Activated CD4-positive, alpha-beta T cell treated with anti-CD3 and anti-CD28 coated beads, Interleukin-2, amount 10 ng/mL, durations not matched to agents 7 days and 5 days (primary cell): ENCODE data around the gene ELF5. TPM values are rescaled to one million over a fixed set of nuclear protein-coding genes. Genes with fewer than 3 reads are reported as not detected.

Experiments used
- CTCF ChIA-PET: fragments of 350-600 bp; sonication (Branson Sonifier 250); formaldehyde crosslinking; loops from one replicate; lab custom pipeline; 2021; ENCODE audit warnings: antibody characterized with exemption; lab: Charles Lee
- POLR2A ChIA-PET: fragments of 350-600 bp; sonication (Branson Sonifier 250); formaldehyde crosslinking; loops from one replicate; lab custom pipeline; 2021; ENCODE audit warnings: antibody characterized with exemption; lab: Charles Lee
- DNase-seq: peaks from one replicate; pipeline ENCODE4 v3.0.0-alpha.2; 2020
- H3K27ac Mint-ChIP-seq: one replicate; pipeline ENCODE4 v1.8.0; 2021; ENCODE audit warnings: mild to moderate bottlenecking, moderate library complexity, mixed read lengths
- H3K27me3 Mint-ChIP-seq: one replicate; pipeline ENCODE4 v1.8.0; 2021; ENCODE audit warnings: mixed read lengths
- H3K36me3 Mint-ChIP-seq: one replicate; pipeline ENCODE4 v1.8.0; 2021; ENCODE audit warnings: low read depth, mixed read lengths
- H3K4me1 Mint-ChIP-seq: one replicate; pipeline ENCODE4 v1.8.0; 2021; ENCODE audit warnings: mixed read lengths
- H3K4me3 Mint-ChIP-seq: one replicate; pipeline ENCODE4 v1.8.0; 2021; ENCODE audit warnings: mild to moderate bottlenecking, moderate library complexity, mixed read lengths
- H3K9me3 Mint-ChIP-seq: one replicate; pipeline ENCODE4 v1.8.0; 2021; ENCODE audit warnings: mixed read lengths
- total RNA-seq, 2 experiments: library from RNA; stranded (reverse); gene quantifications; one replicate each; pipeline ENCODE4 v1.2.3, GENCODE V29; 2021

ELF5 gene
- not detected for total RNA-seq

DNA sequence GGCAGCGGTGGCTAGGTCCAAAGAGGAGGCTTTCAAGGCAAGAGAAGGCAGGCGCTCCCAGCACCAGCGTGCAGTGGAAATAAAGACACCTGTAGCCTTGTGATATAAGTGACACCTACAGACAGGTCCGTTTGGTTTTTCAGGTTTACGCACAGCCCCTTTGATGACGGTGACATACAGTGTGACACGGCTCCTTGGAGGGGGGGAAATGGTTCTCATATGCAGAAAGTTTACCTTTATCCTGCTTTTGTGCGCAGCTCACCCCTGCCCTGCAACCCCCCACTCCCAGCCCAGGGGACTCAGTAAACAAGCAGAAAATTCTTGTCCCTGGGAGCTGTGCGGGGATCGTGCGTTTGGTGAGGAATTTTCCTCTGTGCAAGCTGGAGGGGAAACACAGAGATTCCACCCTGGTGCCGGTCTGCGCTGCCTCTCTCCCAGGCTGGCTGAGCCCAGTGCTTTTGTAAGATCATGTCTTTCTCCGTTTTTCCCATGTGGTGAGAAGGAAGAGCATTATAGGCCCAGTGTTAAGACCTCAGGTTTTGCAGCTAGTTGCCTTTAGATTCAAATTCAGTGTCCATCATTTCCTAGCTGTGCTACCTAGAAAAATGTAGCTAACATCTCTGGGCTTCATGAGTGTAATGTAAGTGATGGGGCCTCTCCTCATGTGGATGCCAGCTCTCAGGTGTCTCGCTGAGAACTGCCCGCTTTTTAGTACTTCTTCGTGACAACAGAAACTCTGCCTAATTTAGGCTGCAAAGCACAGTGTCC, at the start of gene ELF5:
Gene ELF5, minus strand, starts transcription at position 113 of the 768 bp plus-strand sequence. CDS start 8,045 bp downstream, outside the sequence.
- no peaks in the 10 kb centered on the region for H3K9me3 Mint-ChIP-seq
- no peak within 1 kb of the TSS for H3K4me3 Mint-ChIP-seq
- POLR2A ChIA-PET, result interaction anchor here (0.6 kb wide), 1 partner anchor 647 kb away, joined by 3 read pairs; no protein-coding TSS in a partner anchor
- DNase-seq, result no peak
- peaks cover 11% of the 10 kb centered on the region for H3K27me3 Mint-ChIP-seq
- H3K27ac Mint-ChIP-seq, result no peak within 1 kb of the TSS
- CTCF ChIA-PET, result interaction anchor here (1.4 to 1.5 kb wide), 2 partner anchors 65 to 396 kb away, joined by 3 read pairs; no protein-coding TSS in a partner anchor
- H3K36me3 Mint-ChIP-seq, result no peaks in the 10 kb centered on the region
- no peaks in the 10 kb centered on the region for H3K4me1 Mint-ChIP-seq

DNA sequence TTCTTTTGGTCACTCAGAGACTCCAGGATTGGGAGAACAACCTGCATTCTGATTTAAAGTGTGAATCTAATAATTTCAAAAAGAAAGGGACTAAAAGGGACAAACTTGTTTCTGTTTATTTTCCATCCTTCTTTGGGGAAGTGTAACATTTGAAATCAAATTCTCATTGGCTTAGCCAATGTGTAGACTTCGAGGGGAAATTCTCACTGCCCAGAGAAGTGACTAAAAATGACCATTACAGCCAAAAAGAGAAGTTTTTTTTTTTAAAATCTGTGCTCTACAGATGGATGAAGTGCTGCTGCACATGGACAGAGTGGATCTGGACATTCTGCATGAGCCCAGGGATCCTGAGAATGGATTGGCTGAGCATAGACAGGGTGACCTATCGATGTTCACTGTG, 49.4 kb upstream of the ELF5 start:
- ChIA-PET CTCF (no interaction called here), POLR2A (no interaction called here)
- Mint-ChIP-seq H3K4me3 (no peak overlapping the region), H3K27me3 (peaks cover 16% of the 10 kb centered on the region), H3K36me3 (no peaks in the 10 kb centered on the region), H3K4me1 (no peaks in the 10 kb centered on the region), H3K27ac (no peak overlapping the region), H3K9me3 (no peaks in the 10 kb centered on the region)
- no peak for DNase-seq

DNA sequence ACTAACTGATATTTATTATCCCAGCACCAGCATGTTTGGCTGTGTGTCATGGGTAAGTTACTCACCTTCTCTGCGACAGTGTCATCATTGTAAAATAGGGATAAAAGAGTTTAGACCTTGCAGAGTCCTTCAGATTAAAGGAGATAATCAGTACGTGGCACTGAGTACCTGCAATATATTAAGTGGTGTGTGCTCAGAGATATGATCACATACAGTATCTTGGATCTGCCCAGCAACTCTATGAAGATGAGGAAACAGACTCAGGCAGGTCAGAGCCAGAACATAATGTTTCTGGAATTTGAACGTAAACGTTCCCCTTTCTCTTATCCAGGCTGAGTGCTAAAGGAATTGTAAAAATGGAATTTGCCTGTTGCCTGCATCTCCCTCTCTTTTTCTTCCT, 46.9 kb upstream of the ELF5 start:
- peaks cover 24% of the 10 kb centered on the region for H3K27me3 Mint-ChIP-seq
- H3K27ac Mint-ChIP-seq, result no peak overlapping the region
- ChIA-PET POLR2A (no interaction called here), CTCF (no interaction called here)
- no peak for DNase-seq
- no peaks in the 10 kb centered on the region for H3K4me1 Mint-ChIP-seq
- H3K36me3 Mint-ChIP-seq, result no peaks in the 10 kb centered on the region
- no peaks in the 10 kb centered on the region for H3K9me3 Mint-ChIP-seq
- H3K4me3 Mint-ChIP-seq, result no peak overlapping the region

DNA sequence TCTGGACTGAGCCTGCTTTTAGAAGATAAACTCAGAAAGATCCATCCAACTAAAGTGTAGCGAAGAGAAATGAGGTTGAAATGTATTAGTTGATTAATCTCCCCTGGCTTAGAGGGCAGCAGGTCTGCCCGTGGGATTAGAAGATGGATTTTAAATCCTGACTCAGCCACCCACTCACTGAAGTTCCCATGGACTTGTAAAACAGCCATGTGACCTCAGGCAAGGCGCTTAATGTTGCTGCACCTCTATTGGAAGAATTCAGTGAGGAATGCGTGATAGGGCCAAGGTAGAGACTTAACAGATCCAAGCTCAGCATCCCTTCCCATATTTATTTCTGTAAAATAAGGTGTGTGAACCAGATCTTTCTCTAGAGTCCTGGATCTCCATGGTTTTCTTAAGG, 45.1 kb upstream of the ELF5 start:
- Mint-ChIP-seq H3K27me3 (peaks cover 29% of the 10 kb centered on the region), H3K27ac (no peak overlapping the region), H3K4me3 (no peak overlapping the region), H3K4me1 (no peaks in the 10 kb centered on the region), H3K9me3 (no peaks in the 10 kb centered on the region), H3K36me3 (no peaks in the 10 kb centered on the region)
- DNase-seq, result no peak
- ChIA-PET CTCF (no interaction called here), POLR2A (no interaction called here)

GRCh38 chr11:34558211-34558610, 44.6 kb upstream of the ELF5 start:
- peaks cover 29% of the 10 kb centered on the region for H3K27me3 Mint-ChIP-seq
- no peaks in the 10 kb centered on the region for H3K4me1 Mint-ChIP-seq
- H3K36me3 Mint-ChIP-seq, result no peaks in the 10 kb centered on the region
- no peak overlapping the region for H3K27ac Mint-ChIP-seq
- DNase-seq, result no peak
- CTCF ChIA-PET, result no interaction called here
- H3K9me3 Mint-ChIP-seq, result no peaks in the 10 kb centered on the region
- POLR2A ChIA-PET, result no interaction called here
- H3K4me3 Mint-ChIP-seq, result no peak overlapping the region

DNA sequence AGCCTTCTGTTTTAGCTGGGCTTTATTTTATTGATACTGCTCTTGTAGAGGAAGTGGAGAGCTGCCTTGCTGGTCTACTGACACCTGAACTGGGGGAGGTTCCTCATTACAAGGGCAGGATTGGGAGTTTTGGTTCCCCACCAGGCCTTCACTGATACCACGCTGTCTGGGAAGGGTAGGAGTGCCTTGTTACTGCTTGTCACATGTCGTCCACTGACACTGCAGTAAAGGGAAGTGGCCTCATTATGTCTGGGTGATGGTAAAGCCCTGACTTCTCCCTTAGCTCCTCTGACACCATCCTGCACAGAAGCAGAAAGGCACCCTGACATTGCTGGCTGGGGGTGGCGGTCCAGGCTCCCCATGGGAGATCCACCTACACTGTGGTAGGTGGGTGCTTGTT, 38.7 kb upstream of the ELF5 start:
- POLR2A ChIA-PET, result no interaction called here

DNA sequence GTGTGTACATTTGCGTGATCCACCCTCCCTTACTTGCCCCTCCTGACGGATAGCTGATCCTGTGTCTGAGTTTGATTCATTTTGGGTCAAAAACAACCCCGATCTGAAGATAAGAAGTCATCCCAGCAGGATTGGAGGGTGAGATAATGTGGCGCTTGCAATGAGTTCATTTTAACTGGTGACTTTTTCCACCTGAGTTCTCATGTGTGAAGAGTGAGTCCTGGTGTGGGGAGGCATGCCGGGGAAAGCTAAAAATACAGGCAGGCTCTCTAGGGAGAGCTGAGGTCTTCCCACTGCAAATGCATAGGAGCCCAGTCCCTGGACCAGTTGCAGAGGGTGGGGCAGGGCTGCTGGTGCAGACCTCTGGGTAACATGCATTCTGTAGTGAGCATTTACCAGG, 35.7 kb upstream of the ELF5 start:
- CTCF ChIA-PET, result interaction anchor here (0.7 kb wide), 1 partner anchor 60 kb away, joined by 3 read pairs; no protein-coding TSS in a partner anchor
- Mint-ChIP-seq H3K9me3 (no peaks in the 10 kb centered on the region), H3K27ac (no peak overlapping the region), H3K27me3 (peaks cover 21% of the 10 kb centered on the region), H3K36me3 (no peaks in the 10 kb centered on the region), H3K4me3 (no peak overlapping the region), H3K4me1 (no peaks in the 10 kb centered on the region)
- no peak for DNase-seq
- POLR2A ChIA-PET, result no interaction called here

More for the DNA sequence above, 38.7 kb upstream of the ELF5 start:
- Mint-ChIP-seq H3K36me3 (no peaks in the 10 kb centered on the region), H3K27me3 (peaks cover 23% of the 10 kb centered on the region), H3K4me3 (no peak overlapping the region), H3K9me3 (no peaks in the 10 kb centered on the region), H3K4me1 (no peaks in the 10 kb centered on the region), H3K27ac (no peak overlapping the region)
- DNase-seq, result no peak
- CTCF ChIA-PET, result no interaction called here

DNA sequence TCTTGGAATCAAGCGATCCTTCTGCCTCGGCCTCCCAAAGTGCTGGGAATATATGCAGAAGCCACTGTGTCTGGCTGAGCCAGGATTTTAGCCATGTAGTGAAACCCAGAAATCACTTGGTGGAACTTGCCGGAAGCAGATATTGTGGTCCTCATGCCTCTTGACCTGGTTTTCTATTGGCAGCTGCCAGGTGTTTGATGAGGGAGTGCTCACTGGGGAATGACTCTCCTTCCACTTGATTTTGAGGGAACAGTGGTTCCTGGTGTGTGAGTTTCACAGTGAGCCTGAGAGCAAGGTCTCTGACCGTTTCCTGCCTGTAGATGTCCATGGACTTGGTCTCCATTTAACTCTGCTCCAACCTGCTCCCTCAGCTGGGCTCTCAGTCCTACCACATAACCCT, 34.7 kb upstream of the ELF5 start:
- H3K27ac Mint-ChIP-seq, result no peak overlapping the region
- H3K27me3 Mint-ChIP-seq, result peaks cover 23% of the 10 kb centered on the region
- no peak for DNase-seq
- no peak overlapping the region for H3K4me3 Mint-ChIP-seq
- H3K9me3 Mint-ChIP-seq, result no peaks in the 10 kb centered on the region
- H3K4me1 Mint-ChIP-seq, result no peaks in the 10 kb centered on the region
- CTCF ChIA-PET, result no interaction called here
- no peaks in the 10 kb centered on the region for H3K36me3 Mint-ChIP-seq
- POLR2A ChIA-PET, result no interaction called here

GRCh38 chr11:34546511-34547209, 33.1 kb upstream of the ELF5 start:
- ChIA-PET CTCF (no interaction called here), POLR2A (no interaction called here)
- no peaks in the 10 kb centered on the region for H3K36me3 Mint-ChIP-seq
- H3K27me3 Mint-ChIP-seq, result peaks cover 28% of the 10 kb centered on the region
- no peaks in the 10 kb centered on the region for H3K9me3 Mint-ChIP-seq
- H3K4me1 Mint-ChIP-seq, result no peaks in the 10 kb centered on the region
- no peak overlapping the region for H3K4me3 Mint-ChIP-seq
- H3K27ac Mint-ChIP-seq, result no peak overlapping the region
- DNase-seq, result no peak

- Mint-ChIP-seq H3K4me1 (no peaks in the 10 kb centered on the region), H3K9me3 (no peaks in the 10 kb centered on the region), H3K27me3 (peaks cover 39% of the 10 kb centered on the region), H3K36me3 (no peaks in the 10 kb centered on the region), H3K4me3 (no peak overlapping the region), H3K27ac (no peak overlapping the region)
- CTCF ChIA-PET, result interaction anchor here (0.6 kb wide), 1 partner anchor 531 kb away, joined by 3 read pairs; no protein-coding TSS in a partner anchor
- POLR2A ChIA-PET, result no interaction called here
- DNase-seq, result no peak
Measured at GRCh38 chr11:34542089-34542488, 28.5 kb upstream of the ELF5 start.

DNA sequence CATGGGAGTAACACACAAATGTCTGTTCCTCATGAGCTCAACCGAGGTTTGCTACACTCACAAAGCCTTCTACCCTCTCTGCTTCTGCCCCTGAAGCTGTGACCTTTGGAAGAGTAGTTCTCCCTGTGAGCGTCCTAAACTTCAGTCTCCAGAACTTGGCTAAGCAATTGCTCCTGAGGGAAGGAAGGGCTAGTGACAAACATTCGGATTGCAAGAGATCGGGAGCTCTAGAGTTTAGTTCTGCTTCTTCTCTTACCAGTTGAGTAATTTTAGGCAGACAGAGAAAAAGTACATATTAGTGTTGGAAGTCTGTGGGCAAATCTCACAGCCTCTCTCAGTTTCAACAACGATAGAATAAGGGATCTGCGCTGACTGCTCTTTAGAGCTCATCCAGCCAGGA, 27.3 kb upstream of the ELF5 start:
- no peak overlapping the region for H3K4me3 Mint-ChIP-seq
- H3K36me3 Mint-ChIP-seq, result no peaks in the 10 kb centered on the region
- H3K27ac Mint-ChIP-seq, result no peak overlapping the region
- H3K9me3 Mint-ChIP-seq, result no peaks in the 10 kb centered on the region
- no peak for DNase-seq
- ChIA-PET POLR2A (no interaction called here), CTCF (interaction anchor here (0.6 kb wide), 1 partner anchor 763 kb away, joined by 3 read pairs; no protein-coding TSS in a partner anchor)
- peaks cover 38% of the 10 kb centered on the region for H3K27me3 Mint-ChIP-seq
- no peaks in the 10 kb centered on the region for H3K4me1 Mint-ChIP-seq

DNA sequence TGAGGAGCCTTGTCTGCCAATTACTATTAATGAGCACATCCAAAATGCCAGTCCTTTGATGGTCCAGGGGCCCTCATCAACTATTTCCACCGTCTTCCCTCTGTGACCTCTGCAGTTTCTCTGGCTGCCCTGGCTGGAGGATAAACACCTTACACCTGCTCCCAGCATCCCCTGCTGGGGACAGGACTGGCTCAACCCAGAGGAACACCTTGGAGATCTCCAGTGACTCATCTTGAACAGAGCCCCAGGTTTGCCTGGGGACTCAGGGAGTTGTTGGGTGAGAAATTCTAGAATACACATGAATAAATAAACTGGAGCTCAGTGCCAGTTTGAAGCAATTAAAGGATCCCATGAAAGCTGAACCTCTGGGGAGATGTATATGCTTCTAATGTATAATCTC, 24.0 kb upstream of the ELF5 start:
- Mint-ChIP-seq H3K4me3 (no peak overlapping the region), H3K9me3 (no peaks in the 10 kb centered on the region), H3K36me3 (no peaks in the 10 kb centered on the region), H3K27ac (no peak overlapping the region), H3K27me3 (peaks cover 31% of the 10 kb centered on the region), H3K4me1 (no peaks in the 10 kb centered on the region)
- ChIA-PET CTCF (interaction anchor here (0.5 to 1.1 kb wide), 3 partner anchors 7 to 364 kb away, joined by 3 read pairs; no protein-coding TSS in a partner anchor), POLR2A (no interaction called here)
- DNase-seq, result no peak

GRCh38 chr11:34536056-34536455, 22.5 kb upstream of the ELF5 start:
- H3K36me3 Mint-ChIP-seq, result no peaks in the 10 kb centered on the region
- CTCF ChIA-PET, result interaction anchor here (0.6 kb wide), 1 partner anchor 327 kb away, joined by 4 read pairs; no protein-coding TSS in a partner anchor

More at GRCh38 chr11:34536056-34536455, 22.5 kb upstream of the ELF5 start:
- Mint-ChIP-seq H3K4me1 (no peaks in the 10 kb centered on the region), H3K4me3 (no peak overlapping the region), H3K9me3 (no peaks in the 10 kb centered on the region), H3K27ac (no peak overlapping the region), H3K27me3 (peaks cover 20% of the 10 kb centered on the region)
- POLR2A ChIA-PET, result no interaction called here
- DNase-seq, result no peak
